Measurements from ENCODE around the gene CNTN1. TPM values are rescaled to one million over a fixed set of nuclear protein-coding genes. Genes with fewer than 3 reads are reported as not detected.

CNTN1 gene
- total RNA-seq, 6 donors from 2014 or later: 1.0 to 9.8 (median 5.6) TPM

GRCh38 chr12:40672741-40673271, 19.4 kb upstream of the CNTN1 start:
- ATAC-seq (ENCODE audit: low FRiP score in 2 of 2): no peak
- WGBS, 2 donors: 28 to 44% methylated on average over 2 of the region's 2 CpGs
- Histone ChIP-seq H3K27me3 (no peaks in the 10 kb centered on the region), H3K9me3 (no peaks in the 10 kb centered on the region), H3K4me1 (peaks cover 0 to 7% (median 1%) of the 10 kb centered on the region in 4 donors), H3K36me3 (no peaks in the 10 kb centered on the region), H3K4me3 (no peak overlapping the region), H3K27ac (no peak overlapping the region)
- TF ChIP-seq POLR2A (IDR thresholded peaks at IDR 0.05): no peak
- TF ChIP-seq POLR2AphosphoS5 (IDR thresholded peaks at IDR 0.05): no peak
- DNase-seq: no peak

- ATAC-seq (ENCODE audit: low FRiP score in 2 of 2) (no peak), DNase-seq (no peak)
- Histone ChIP-seq H3K27ac (no peak overlapping the region), H3K4me1 (no peaks in the 10 kb centered on the region), H3K27me3 (no peaks in the 10 kb centered on the region), H3K4me3 (no peak overlapping the region), H3K36me3 (no peaks in the 10 kb centered on the region), H3K9me3 (no peaks in the 10 kb centered on the region)
- WGBS, 2 donors: 86 to 91% methylated on average over 2 of the region's 2 CpGs
- TF ChIP-seq EP300 (IDR thresholded peaks at IDR 0.05): no peak
- no peak for TF ChIP-seq CTCF (IDR thresholded peaks at IDR 0.05)
- TF ChIP-seq POLR2A (IDR thresholded peaks at IDR 0.05): no peak
- no peak for TF ChIP-seq POLR2AphosphoS5 (IDR thresholded peaks at IDR 0.05)
Observed at GRCh38 chr12:40681148-40681547, 11.1 kb upstream of the CNTN1 start.

- no peak overlapping the region for H3K4me3 ChIP-seq
- DNase-seq (no peak), ATAC-seq (ENCODE audit: low FRiP score in 2 of 2) (no peak)
- H3K27me3 ChIP-seq: no peaks in the 10 kb centered on the region
- H3K4me1 ChIP-seq: no peaks in the 10 kb centered on the region
- no peaks in the 10 kb centered on the region for H3K36me3 ChIP-seq
- TF ChIP-seq CTCF (IDR thresholded peaks at IDR 0.05) (no peak), EP300 (IDR thresholded peaks at IDR 0.05) (no peak), POLR2A (IDR thresholded peaks at IDR 0.05) (no peak), POLR2AphosphoS5 (IDR thresholded peaks at IDR 0.05) (no peak)
- no peak overlapping the region for H3K27ac ChIP-seq
- WGBS, 2 donors: 72 to 79% methylated on average over 4 of the region's 4 CpGs
- no peaks in the 10 kb centered on the region for H3K9me3 ChIP-seq
Observed at GRCh38 chr12:40684986-40685385, 7.3 kb upstream of the CNTN1 start.

GRCh38 chr12:40688085-40688725, 4.0 kb upstream of the CNTN1 start:
- DNase-seq: no peak
- TF ChIP-seq EP300 (IDR thresholded peaks at IDR 0.05) (no peak), CTCF (IDR thresholded peaks at IDR 0.05) (no peak), POLR2A (IDR thresholded peaks at IDR 0.05) (no peak), POLR2AphosphoS5 (IDR thresholded peaks at IDR 0.05) (no peak)
- Histone ChIP-seq H3K27ac (no peak overlapping the region), H3K4me3 (no peak overlapping the region), H3K4me1 (peaks cover 0 to 16% (median 9%) of the 10 kb centered on the region in 4 donors), H3K27me3 (peaks cover 0 to 10% (median 3%) of the 10 kb centered on the region in 4 donors), H3K9me3 (no peaks in the 10 kb centered on the region), H3K36me3 (no peaks in the 10 kb centered on the region)
- no peak for ATAC-seq (ENCODE audit: low FRiP score in 2 of 2)
- 75 to 77% methylated on average over 8 of the region's 8 CpGs for WGBS, 2 donors

- no peak overlapping the region for H3K4me3 ChIP-seq
- 82% methylated on average over 2 of the region's 2 CpGs for WGBS, 2 donors
- DNase-seq (no peak), ATAC-seq (ENCODE audit: low FRiP score in 2 of 2) (no peak)
- H3K27me3 ChIP-seq: peaks cover 0 to 12% (median 3%) of the 10 kb centered on the region in 4 donors
- H3K36me3 ChIP-seq: no peaks in the 10 kb centered on the region
- no peak overlapping the region for H3K27ac ChIP-seq
- no peaks in the 10 kb centered on the region for H3K9me3 ChIP-seq
- peaks cover 0 to 21% (median 10%) of the 10 kb centered on the region in 4 donors for H3K4me1 ChIP-seq
- TF ChIP-seq POLR2A (IDR thresholded peaks at IDR 0.05): no peak
Observed at GRCh38 chr12:40689576-40689975, 2.7 kb upstream of the CNTN1 start.

- H3K27me3 ChIP-seq: peaks cover 0 to 12% (median 3%) of the 10 kb centered on the region in 4 donors
- H3K27ac ChIP-seq: no peak overlapping the region
- no peaks in the 10 kb centered on the region for H3K9me3 ChIP-seq
- H3K36me3 ChIP-seq: no peaks in the 10 kb centered on the region
- peaks cover 0 to 21% (median 10%) of the 10 kb centered on the region in 4 donors for H3K4me1 ChIP-seq
- DNase-seq: no peak
- WGBS, 2 donors: 3 to 8% methylated on average over 5 to 29 of the region's 33 CpGs
- TF ChIP-seq EP300 (IDR thresholded peaks at IDR 0.05) (no peak), CTCF (IDR thresholded peaks at IDR 0.05) (no peak), POLR2A (IDR thresholded peaks at IDR 0.05) (no peak), POLR2AphosphoS5 (IDR thresholded peaks at IDR 0.05) (no peak)
- peak; percentile 57 to 61 for ATAC-seq (ENCODE audit: low FRiP score in 2 of 2)
- peak overlapping the region; percentile 24 to 64 (median 58) for H3K4me3 ChIP-seq
Observed at GRCh38 chr12:40692765-40693206, 547 bp downstream of the CNTN1 start.
